Measurements from ENCODE around the gene CD38. TPM values are rescaled to one million over a fixed set of nuclear protein-coding genes. Genes with fewer than 3 reads are reported as not detected.

Gene CD38
- total RNA-seq, 4 donors from 2014 or later: 3.0 to 12.1 (median 6.7) TPM

GRCh38 chr4:15868111-15868510, 90.0 kb downstream of the CD38 start:
- H3K4me3 ChIP-seq: no peak overlapping the region
- WGBS, 2 donors: 55 to 62% methylated on average over 3 of the region's 3 CpGs
- TF ChIP-seq CTCF (IDR thresholded peaks at IDR 0.05): no peak
- no peak for TF ChIP-seq EP300 (IDR thresholded peaks at IDR 0.05)
- TF ChIP-seq POLR2A (IDR thresholded peaks at IDR 0.05): no peak
- H3K27ac ChIP-seq: no peak overlapping the region
- no peaks in the 10 kb centered on the region for H3K36me3 ChIP-seq
- no peaks in the 10 kb centered on the region for H3K27me3 ChIP-seq
- no peak for DNase-seq (ENCODE audit: low spot score in 2 of 2)
- no peaks in the 10 kb centered on the region for H3K9me3 ChIP-seq
- no peaks in the 10 kb centered on the region for H3K4me1 ChIP-seq

GRCh38 chr4:15868826-15869413, 90.8 kb downstream of the CD38 start:
- H3K4me1 ChIP-seq: no peaks in the 10 kb centered on the region
- no peak overlapping the region for H3K27ac ChIP-seq
- no peaks in the 10 kb centered on the region for H3K9me3 ChIP-seq
- WGBS, 2 donors: 90 to 94% methylated on average over 4 of the region's 4 CpGs
- H3K36me3 ChIP-seq: no peaks in the 10 kb centered on the region
- DNase-seq (ENCODE audit: low spot score in 2 of 2): no peak
- no peaks in the 10 kb centered on the region for H3K27me3 ChIP-seq
- TF ChIP-seq EP300 (IDR thresholded peaks at IDR 0.05) (no peak), CTCF (IDR thresholded peaks at IDR 0.05) (no peak), POLR2A (IDR thresholded peaks at IDR 0.05) (no peak)
- no peak overlapping the region for H3K4me3 ChIP-seq

GRCh38 chr4:15870079-15870478, 92.0 kb downstream of the CD38 start:
- H3K4me3 ChIP-seq: no peak overlapping the region
- H3K9me3 ChIP-seq: no peaks in the 10 kb centered on the region
- no peaks in the 10 kb centered on the region for H3K36me3 ChIP-seq
- 90% methylated on average over 7 of the region's 7 CpGs for WGBS, 2 donors
- no peak for DNase-seq (ENCODE audit: low spot score in 2 of 2)
- H3K27ac ChIP-seq: no peak overlapping the region
- TF ChIP-seq EP300 (IDR thresholded peaks at IDR 0.05): no peak
- TF ChIP-seq CTCF (IDR thresholded peaks at IDR 0.05): no peak
- TF ChIP-seq POLR2A (IDR thresholded peaks at IDR 0.05): no peak
- H3K27me3 ChIP-seq: no peaks in the 10 kb centered on the region
- no peaks in the 10 kb centered on the region for H3K4me1 ChIP-seq

- peak overlapping the region in 2 of 4 donors; percentile 43 to 79 for H3K27ac ChIP-seq
- TF ChIP-seq POLR2A (IDR thresholded peaks at IDR 0.05) (no peak), EP300 (IDR thresholded peaks at IDR 0.05) (no peak), CTCF (IDR thresholded peaks at IDR 0.05) (no peak)
Measured at GRCh38 chr4:15870921-15871664, 93.0 kb downstream of the CD38 start.

GRCh38 chr4:15873117-15873516, 95.0 kb downstream of the CD38 start:
- Histone ChIP-seq H3K4me3 (no peak overlapping the region), H3K4me1 (no peaks in the 10 kb centered on the region), H3K27me3 (no peaks in the 10 kb centered on the region), H3K27ac (peak overlapping the region in 3 of 4 donors; percentile 30 to 79 (median 32)), H3K9me3 (no peaks in the 10 kb centered on the region), H3K36me3 (no peaks in the 10 kb centered on the region)
- DNase-seq (ENCODE audit: low spot score in 2 of 2): peak in 1 of 2 donors; percentile 33
- no peak for TF ChIP-seq CTCF (IDR thresholded peaks at IDR 0.05)
- peak in 1 of 2 donors; percentile 42 for TF ChIP-seq EP300 (IDR thresholded peaks at IDR 0.05)
- TF ChIP-seq POLR2A (IDR thresholded peaks at IDR 0.05): no peak
- WGBS, 2 donors: 72 to 75% methylated on average over 6 of the region's 6 CpGs

More at GRCh38 chr4:15870921-15871664, 93.0 kb downstream of the CD38 start:
- DNase-seq (ENCODE audit: low spot score in 2 of 2): no peak
- Histone ChIP-seq H3K27me3 (no peaks in the 10 kb centered on the region), H3K4me3 (no peak overlapping the region), H3K4me1 (no peaks in the 10 kb centered on the region), H3K9me3 (no peaks in the 10 kb centered on the region), H3K36me3 (no peaks in the 10 kb centered on the region)
- 80 to 91% methylated on average over 4 of the region's 4 CpGs for WGBS, 2 donors

Measured in tibial nerve (tissue), 4 donors.